IMR-90 (cell line): ENCODE data around the gene MRPL54. TPM values are rescaled to one million over a fixed set of nuclear protein-coding genes. Genes with fewer than 3 reads are reported as not detected.
A peak's percentile ranks its signal among the peaks of the same experiment; 100 is the strongest.

ENCODE experiments used
- ATAC-seq: fragments of 200-7000 bp; cut with Tn5 transposase; 2 replicates; pipeline ENCODE4 v1.9.1; 2020; ENCODE audit warnings: low read depth, mild to moderate bottlenecking, moderate library complexity
- BruUV-seq: library from RNA; stranded (reverse); fragments of 400-500 nt; replicated peaks from 2 replicates; lab custom pipeline; 2021; lab: Mats Ljungman, UMichigan
- CTCF ChIA-PET: fragments of 300-600 bp; formaldehyde crosslinking; extraction: SDS; loops from one replicate; lab custom pipeline; 2021; ENCODE audit warnings: antibody characterized with exemption; lab: Yijun Ruan, JAX
- POLR2A ChIA-PET: fragments of 300-600 bp; sonication (Branson Sonifier 250); formaldehyde crosslinking; loops from one replicate; lab custom pipeline; 2022; ENCODE audit warnings: antibody characterized with exemption; ENCODE audit not compliant: unreplicated experiment; lab: Charles Lee
- DNase-seq: peaks from one replicate; pipeline ENCODE4 v3.0.0; 2013
- H2AFZ ChIP-seq: replicated peaks from 2 replicates; pipeline ENCODE3; 2013; ENCODE audit warnings: low read length, mild to moderate bottlenecking; ENCODE audit not compliant: poor library complexity
- H2AK5ac ChIP-seq: 2 replicates; pipeline ENCODE4 v1.6.1; 2013; ENCODE audit warnings: low read depth, low read length, inconsistent platforms
- H2AK9ac ChIP-seq: replicated peaks from 2 replicates; pipeline ENCODE3; 2013; ENCODE audit warnings: mild to moderate bottlenecking, low read depth, low read length, moderate library complexity; ENCODE audit not compliant: poor library complexity
- H2BK120ac ChIP-seq: 2 replicates; pipeline ENCODE4 v1.6.1; 2013; ENCODE audit warnings: low read depth, low read length, inconsistent platforms
- H2BK15ac ChIP-seq: 3 replicates; pipeline ENCODE4 v1.6.1; 2013; ENCODE audit warnings: low read depth, low read length, inconsistent platforms
- H2BK20ac ChIP-seq: 2 replicates; pipeline ENCODE4 v1.6.1; 2013; ENCODE audit warnings: low read depth, mild to moderate bottlenecking, inconsistent platforms, low read length, moderate library complexity
- H2BK5ac ChIP-seq: 2 replicates; pipeline ENCODE4 v1.6.1; 2013; ENCODE audit warnings: mild to moderate bottlenecking, low read depth, low read length, inconsistent platforms; ENCODE audit not compliant: poor library complexity, severe bottlenecking
- H3K14ac ChIP-seq: replicated peaks from 2 replicates; pipeline ENCODE4 v1.6.1; 2013; ENCODE audit warnings: low read depth, low read length, inconsistent platforms
- H3K18ac ChIP-seq: 2 replicates; pipeline ENCODE4 v1.6.1; 2013; ENCODE audit warnings: low read depth, low read length, control low read depth
- H3K23ac ChIP-seq: 2 replicates; pipeline ENCODE4 v1.6.1; 2013; ENCODE audit warnings: low read depth, low read length, inconsistent platforms
- H3K27ac ChIP-seq: 2 replicates; pipeline ENCODE4 v1.5.1; 2013; ENCODE audit warnings: mild to moderate bottlenecking, control low read depth, low read length; ENCODE audit not compliant: insufficient read depth
- H3K27me3 ChIP-seq: 2 replicates; pipeline ENCODE4 v1.6.1; 2013; ENCODE audit warnings: low read length; ENCODE audit not compliant: control insufficient read depth, insufficient read depth
- H3K36me3 ChIP-seq: 2 replicates; pipeline ENCODE4 v1.6.1; 2013; ENCODE audit warnings: low read length, mixed read lengths; ENCODE audit not compliant: control insufficient read depth, insufficient read depth
- H3K4ac ChIP-seq: 2 replicates; pipeline ENCODE4 v1.6.1; 2013; ENCODE audit warnings: low read depth, low read length, inconsistent platforms
- H3K4me1 ChIP-seq: 2 replicates; pipeline ENCODE4 v1.6.1; 2013; ENCODE audit warnings: low read length, mixed read lengths; ENCODE audit not compliant: control insufficient read depth, insufficient read depth
- H3K4me2 ChIP-seq: 2 replicates; pipeline ENCODE4 v1.6.1; 2013; ENCODE audit warnings: low read depth, mild to moderate bottlenecking, control low read depth, low read length, moderate library complexity
- H3K4me3 ChIP-seq: 2 replicates; pipeline ENCODE4 v1.5.1; 2013; ENCODE audit warnings: low read depth, mild to moderate bottlenecking, control low read depth, low read length, moderate library complexity; ENCODE audit not compliant: insufficient read depth
- H3K56ac ChIP-seq: 2 replicates; pipeline ENCODE4 v1.6.1; 2013; ENCODE audit warnings: low read length, inconsistent platforms; ENCODE audit not compliant: insufficient read depth; ENCODE audit errors: extremely low read depth
- H3K79me1 ChIP-seq, 2 experiments: 2 replicates each; pipeline ENCODE4 v1.6.1; 2013; ENCODE audit warnings: low read length in 2 of 2, inconsistent platforms in 1 of 2, low read depth in 1 of 2
- H3K9ac ChIP-seq: 2 replicates; pipeline ENCODE4 v1.6.1; 2013; ENCODE audit warnings: low read depth, low read length, control low read depth
- H3K9me1 ChIP-seq: 2 replicates; pipeline ENCODE4 v1.6.1; 2013; ENCODE audit warnings: low read length, inconsistent platforms; ENCODE audit not compliant: insufficient read depth
- H3K9me3 ChIP-seq: 2 replicates; pipeline ENCODE4 v1.6.1; 2013; ENCODE audit warnings: low read length; ENCODE audit not compliant: control insufficient read depth, insufficient read depth
- H4K20me1 ChIP-seq: 2 replicates; pipeline ENCODE4 v1.6.1; 2013; ENCODE audit warnings: low read length, inconsistent platforms; ENCODE audit not compliant: insufficient read depth
- H4K5ac ChIP-seq: 2 replicates; pipeline ENCODE4 v1.6.1; 2013; ENCODE audit warnings: mild to moderate bottlenecking, low read depth, low read length, control low read depth
- H4K8ac ChIP-seq, 2 experiments: 2 replicates each; pipeline ENCODE4 v1.6.1; 2013; ENCODE audit warnings: low read depth in 2 of 2, low read length in 2 of 2, control low read depth in 1 of 2, inconsistent platforms in 1 of 2
- H4K91ac ChIP-seq: 2 replicates; pipeline ENCODE4 v1.6.1; 2013; ENCODE audit warnings: low read depth, low read length, inconsistent platforms; ENCODE audit not compliant: insufficient read depth
- FOS ChIP-seq: fragments of 150-350 bp; IDR thresholded peaks from 2 replicates; pipeline ENCODE4 v1.6.1; 2016; ENCODE audit warnings: low read depth, low read length
- MAFK ChIP-seq: IDR thresholded peaks from 2 replicates; pipeline ENCODE4 v1.6.1; 2012; ENCODE audit warnings: low read depth, low read length, improper control_type of control experiment
- MAZ ChIP-seq: IDR thresholded peaks from 2 replicates; pipeline ENCODE4 v1.6.1; 2012; ENCODE audit warnings: low read depth, mild to moderate bottlenecking, low read length, improper control_type of control experiment, moderate library complexity, borderline replicate concordance
- POLR2A ChIP-seq: IDR thresholded peaks from 2 replicates; pipeline ENCODE4 v1.6.1; 2012; ENCODE audit warnings: mild to moderate bottlenecking, low read depth, low read length
- RCOR1 ChIP-seq: IDR thresholded peaks from 2 replicates; pipeline ENCODE4 v1.6.1; 2012; ENCODE audit warnings: mild to moderate bottlenecking, low read length, improper control_type of control experiment; ENCODE audit not compliant: insufficient replicate concordance
- SMC3 ChIP-seq: fragments of 150-350 bp; IDR thresholded peaks from 2 replicates; pipeline ENCODE4 v1.6.1; 2016; ENCODE audit warnings: low read depth, mild to moderate bottlenecking, antibody characterized with exemption, low read length, moderate library complexity
- WGBS, 2 experiments: methylation state at CpG; one replicate each; pipeline versions ENCODE4 v1.1.5 to v1.1.7; 2013; ENCODE audit warnings: missing lambda C conversion rate in 2 of 2; ENCODE audit not compliant: insufficient read length in 1 of 2; ENCODE audit errors: extremely low coverage in 2 of 2; 5-methylcytosine and 5-hydroxymethylcytosine counted together
- dilution Hi-C: fragments of 300-500 bp; cut with HindIII; formaldehyde crosslinking; loops from one replicate; pipeline ENCODE4 v1.14.3; 2018; ENCODE audit warnings: low sequenced_read_pairs; ENCODE audit not compliant: unreplicated experiment
- in situ Hi-C: fragments of 300-500 bp; cut with MboI; formaldehyde crosslinking; loops from 3 replicates; pipeline ENCODE4 v1.14.3; 2019; ENCODE audit warnings: low sequenced_read_pairs, inconsistent platforms, mixed read lengths
- intact Hi-C: fragments of 100-400 bp; cut with micrococcal nuclease; formaldehyde crosslinking; loops from 2 replicates; pipeline ENCODE4 v1.10.0; 2022
- polyA plus RNA-seq, 3 experiments: library from polyadenylated mRNA; depleted of rRNA; stranded (reverse); fragments of >200 nt; gene quantifications; 2 replicates each; pipeline ENCODE4 v1.2.3, GENCODE V29; 2012; ENCODE audit warnings: low replicate concordance in 1 of 3
- total RNA-seq: library from RNA; depleted of rRNA; stranded (reverse); fragments of >200 nt; gene quantifications from 2 replicates; pipeline ENCODE4 v1.2.3, GENCODE V29; 2012
- TF ChIP-seq, protein P1 (sequence below): fragments of 150-350 bp; IDR thresholded peaks from 2 replicates; pipeline ENCODE4 v1.6.1; 2016; ENCODE audit warnings: low read depth, mild to moderate bottlenecking, low read length, moderate library complexity, borderline replicate concordance

Gene MRPL54
- total and polyA plus RNA-seq, 2 of the 4 experiments (the other 2 are of a cell fraction): 55.9 to 75.7 TPM

DNA sequence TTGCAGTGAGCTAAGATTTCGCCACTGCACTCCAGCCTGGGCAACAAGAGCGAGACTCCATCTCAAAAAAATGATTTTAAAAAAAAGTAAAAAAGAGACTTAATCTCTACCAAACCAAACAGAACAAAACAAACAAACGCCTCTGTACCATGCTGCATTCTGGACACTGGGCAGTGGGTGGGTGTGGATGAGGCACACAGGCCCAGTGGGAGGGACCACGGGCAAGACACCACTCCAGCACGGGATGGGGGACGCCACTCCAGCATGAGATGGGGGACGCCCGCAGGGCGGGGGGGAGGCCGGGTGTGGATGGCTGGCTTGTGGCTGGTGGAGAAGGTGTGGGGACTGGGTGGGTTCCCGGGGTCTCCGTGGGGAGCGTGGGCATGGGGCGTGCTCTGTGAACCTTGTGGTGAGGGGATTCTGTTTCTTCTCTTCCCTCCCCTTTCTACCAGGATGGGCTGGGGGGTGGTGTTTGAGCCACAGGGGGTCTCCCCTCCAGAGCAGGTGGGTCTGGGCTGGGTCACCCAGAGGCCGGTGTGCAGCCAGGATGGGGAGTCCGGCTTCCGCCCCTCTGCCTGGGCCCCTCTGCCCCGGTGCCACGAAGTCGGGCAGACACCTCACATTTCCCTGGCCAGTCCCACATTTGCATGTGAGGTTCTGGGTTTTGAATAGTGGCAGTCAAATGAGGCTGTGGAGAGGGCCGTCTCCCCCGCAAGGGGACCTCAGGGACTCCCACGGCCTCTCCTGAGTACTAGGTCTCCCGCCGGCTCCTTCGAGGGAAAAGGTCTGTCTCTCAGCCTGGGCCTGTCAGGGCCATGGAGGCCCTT, 47.6 kb downstream of the MRPL54 start:
- WGBS, 2 experiments: no CpG with 5 or more reads among the region's 26 CpGs
- Histone ChIP-seq H3K36me3 (no peaks in the 10 kb centered on the region), H2AK9ac (no peak overlapping the region), H3K4me2 (no peak overlapping the region), H4K5ac (no peak overlapping the region), H2BK20ac (no peak overlapping the region), H3K9me1 (peaks cover 5% of the 10 kb centered on the region), H2AK5ac (no peak overlapping the region), H4K91ac (no peak overlapping the region), H3K79me1 (no peaks in the 10 kb centered on the region), H3K14ac (no peak overlapping the region), H3K4ac (no peak overlapping the region), H4K8ac (no peak overlapping the region), H2AFZ (peak overlapping the region; percentile 51), H3K4me1 (no peaks in the 10 kb centered on the region), H3K9me3 (no peaks in the 10 kb centered on the region), H3K27me3 (peaks cover 8% of the 10 kb centered on the region), H3K23ac (no peak overlapping the region), H3K4me3 (no peak overlapping the region), H3K27ac (no peak overlapping the region), H2BK5ac (no peak overlapping the region), H3K18ac (no peak overlapping the region), H4K20me1 (no peaks in the 10 kb centered on the region), H3K9ac (no peak overlapping the region), H2BK15ac (no peak overlapping the region), H2BK120ac (no peak overlapping the region), H3K56ac (no peak overlapping the region)
- POLR2A ChIA-PET: no interaction called here
- CTCF ChIA-PET: no interaction called here
- intact Hi-C loops: no loop called here
- BruUV-seq: no TSS peak
- dilution Hi-C loops: no loop called here
- in situ Hi-C loops: no loop called here
- ATAC-seq: no peak
- DNase-seq: no peak
- no peak for TF ChIP-seq MAZ
- no peak for TF ChIP-seq FOS
- TF ChIP-seq MAFK: no peak
- no peak for TF ChIP-seq SMC3
- TF ChIP-seq, protein P1, sequence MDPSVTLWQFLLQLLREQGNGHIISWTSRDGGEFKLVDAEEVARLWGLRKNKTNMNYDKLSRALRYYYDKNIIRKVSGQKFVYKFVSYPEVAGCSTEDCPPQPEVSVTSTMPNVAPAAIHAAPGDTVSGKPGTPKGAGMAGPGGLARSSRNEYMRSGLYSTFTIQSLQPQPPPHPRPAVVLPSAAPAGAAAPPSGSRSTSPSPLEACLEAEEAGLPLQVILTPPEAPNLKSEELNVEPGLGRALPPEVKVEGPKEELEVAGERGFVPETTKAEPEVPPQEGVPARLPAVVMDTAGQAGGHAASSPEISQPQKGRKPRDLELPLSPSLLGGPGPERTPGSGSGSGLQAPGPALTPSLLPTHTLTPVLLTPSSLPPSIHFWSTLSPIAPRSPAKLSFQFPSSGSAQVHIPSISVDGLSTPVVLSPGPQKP: no peak
- TF ChIP-seq RCOR1: no peak
- TF ChIP-seq POLR2A: no peak
